GM19372 (cell line): ENCODE data around the gene COX5B.

Experiments used
- ATAC-seq: cut with Tn5 transposase; IDR thresholded peaks from one replicate; pipeline ENCODE4 v1.9.1; 2021; ENCODE audit warnings: mild to moderate bottlenecking, low read depth, moderate library complexity; ENCODE audit not compliant: unreplicated experiment

The COX5B gene

GRCh38 chr2:97653874-97654273, 8.0 kb downstream of the COX5B start:
- ATAC-seq, result no peak

- ATAC-seq, result no peak
Measured at GRCh38 chr2:97654309-97654708, 8.4 kb downstream of the COX5B start.

GRCh38 chr2:97654791-97655190, 8.9 kb downstream of the COX5B start:
- ATAC-seq, result no peak

DNA sequence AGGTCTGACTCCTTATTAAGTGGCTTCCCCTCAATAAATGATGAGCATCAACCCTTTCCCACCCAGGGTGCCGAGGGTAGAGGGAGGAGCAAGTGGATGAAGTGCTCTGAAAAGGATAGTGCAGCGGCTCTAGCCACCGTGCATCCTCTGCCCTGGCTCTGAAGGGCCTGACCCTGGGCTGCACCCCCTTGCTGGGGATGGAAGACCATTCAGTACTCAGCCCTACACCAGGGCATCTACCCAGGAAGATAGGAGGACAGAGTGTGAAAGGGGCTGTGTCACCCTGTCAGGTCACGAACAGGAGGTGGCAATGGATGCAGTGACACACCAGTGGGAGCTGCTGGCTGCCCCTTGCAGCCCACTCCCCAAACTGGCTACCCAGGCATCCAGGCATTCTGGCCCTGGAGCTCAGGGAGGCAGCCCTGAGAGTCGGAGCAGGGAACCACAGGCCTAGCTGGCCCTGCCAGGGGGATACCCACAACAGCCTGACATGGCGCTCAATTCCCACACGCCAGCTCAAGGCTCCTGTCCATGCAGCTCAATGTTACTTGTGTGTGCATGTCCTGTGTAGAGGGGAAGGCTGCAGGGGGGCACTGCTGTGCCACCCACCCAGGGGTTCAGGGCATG, 10.4 kb downstream of the COX5B start:
- no peak for ATAC-seq

DNA sequence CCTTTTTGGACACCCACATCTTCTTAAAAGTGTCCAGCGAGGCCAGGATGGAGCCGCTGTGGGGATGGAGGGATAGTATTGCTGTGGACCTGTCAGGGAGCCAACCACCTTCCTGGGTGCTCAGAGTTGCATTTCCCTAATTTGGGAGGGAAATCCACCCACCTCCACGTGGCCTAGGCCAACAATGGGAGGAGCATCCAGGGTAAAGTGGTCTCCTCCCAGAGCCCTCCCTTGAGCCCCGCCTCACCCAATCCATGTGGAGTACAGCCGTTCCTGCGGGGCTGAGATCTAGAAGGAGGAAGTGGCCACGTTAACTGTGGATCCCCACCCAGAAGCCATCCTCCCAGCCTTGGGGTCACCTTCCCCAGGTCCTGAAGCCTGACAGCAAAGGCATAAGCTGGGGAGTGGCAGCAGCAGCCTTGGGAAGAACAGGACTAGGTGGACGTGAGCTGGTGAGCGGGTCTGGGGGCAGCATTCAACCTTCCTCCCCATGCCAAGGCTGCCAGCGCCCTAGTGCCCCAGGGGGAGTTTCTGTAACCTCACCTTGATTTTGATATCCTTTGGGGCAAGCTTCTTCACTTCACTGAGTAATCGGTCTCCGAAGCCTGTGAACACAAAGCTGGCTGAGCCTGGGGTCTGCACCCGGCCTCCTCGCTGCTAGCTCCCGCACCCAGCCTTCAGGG, 11.2 kb downstream of the COX5B start:
- no peak for ATAC-seq

- no peak for ATAC-seq
Measured at GRCh38 chr2:97657986-97658690, 12.3 kb downstream of the COX5B start.

- ATAC-seq, result no peak
Measured at GRCh38 chr2:97658691-97659157, 12.9 kb downstream of the COX5B start.

DNA sequence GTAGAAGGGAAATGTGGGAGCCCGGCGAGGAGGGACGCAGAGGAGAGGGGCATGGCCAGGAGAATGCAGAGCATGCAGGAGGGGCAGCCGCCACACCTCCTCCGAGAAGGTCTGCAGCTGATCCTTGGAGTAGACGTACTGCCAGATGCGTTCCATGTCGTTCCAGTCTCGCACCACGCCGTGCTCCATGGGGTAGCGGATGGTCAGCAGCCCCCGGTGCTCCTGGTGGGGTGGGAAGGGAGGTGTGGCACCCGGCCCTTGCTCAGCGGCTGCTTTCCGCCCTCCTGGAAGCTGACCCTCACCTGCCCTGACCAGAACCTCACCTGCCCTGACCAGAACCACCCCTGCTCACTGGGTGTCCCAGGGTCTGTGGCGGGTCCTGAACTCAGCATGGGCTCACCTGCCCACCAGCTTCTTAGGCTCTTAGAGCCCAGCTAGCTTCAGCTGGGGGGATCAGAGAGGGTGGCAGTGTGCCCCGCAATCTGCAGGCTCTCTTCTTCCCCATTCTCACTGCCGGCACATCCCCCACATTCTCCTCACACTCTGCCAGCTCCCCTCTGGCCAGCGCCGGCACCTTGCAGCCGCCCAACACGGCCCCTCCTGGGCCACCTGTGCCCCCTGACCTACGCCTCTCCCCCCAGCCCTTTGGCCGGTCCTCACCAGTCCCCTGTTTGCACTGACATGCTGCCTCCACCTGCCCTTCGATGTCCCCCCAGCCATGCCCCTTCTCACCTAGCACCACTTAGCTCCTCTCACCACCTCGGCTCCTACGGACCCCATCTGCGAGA, 13.6 kb downstream of the COX5B start:
- no peak for ATAC-seq

- ATAC-seq, result no peak
Measured at GRCh38 chr2:97660044-97660774, 14.3 kb downstream of the COX5B start.

DNA sequence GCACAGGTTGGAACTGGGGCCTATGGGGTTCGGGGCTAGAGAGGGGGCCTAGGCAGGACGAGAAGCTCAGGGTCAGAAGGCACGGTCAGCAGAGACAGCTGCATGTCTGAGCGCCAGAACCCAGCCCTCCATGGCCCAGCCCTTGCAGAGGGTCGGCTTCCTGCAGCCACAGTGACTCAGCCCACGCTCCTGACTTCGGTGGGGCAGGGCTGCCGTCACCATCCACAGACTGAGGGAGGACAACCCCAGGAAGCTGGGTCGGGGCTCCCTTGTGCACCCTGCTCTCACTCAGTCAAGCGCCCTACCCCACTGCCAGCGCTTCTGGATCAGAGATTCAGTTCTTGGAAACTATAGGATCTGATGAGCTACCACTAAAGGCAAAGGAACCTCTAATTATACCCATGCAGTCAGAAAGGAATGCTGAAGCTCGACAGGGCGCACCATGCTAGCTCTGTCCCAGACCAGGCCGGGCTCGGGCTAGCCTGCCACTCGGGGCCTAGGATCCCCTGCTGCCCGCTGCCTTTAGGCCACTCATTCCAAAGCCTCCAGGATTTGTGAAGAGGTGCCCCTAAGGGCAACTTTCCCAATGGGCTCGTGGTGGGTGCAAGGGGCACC, 15.0 kb downstream of the COX5B start:
- no peak for ATAC-seq

- ATAC-seq, result no peak
Measured at GRCh38 chr2:97661927-97662326, 16.1 kb downstream of the COX5B start.

DNA sequence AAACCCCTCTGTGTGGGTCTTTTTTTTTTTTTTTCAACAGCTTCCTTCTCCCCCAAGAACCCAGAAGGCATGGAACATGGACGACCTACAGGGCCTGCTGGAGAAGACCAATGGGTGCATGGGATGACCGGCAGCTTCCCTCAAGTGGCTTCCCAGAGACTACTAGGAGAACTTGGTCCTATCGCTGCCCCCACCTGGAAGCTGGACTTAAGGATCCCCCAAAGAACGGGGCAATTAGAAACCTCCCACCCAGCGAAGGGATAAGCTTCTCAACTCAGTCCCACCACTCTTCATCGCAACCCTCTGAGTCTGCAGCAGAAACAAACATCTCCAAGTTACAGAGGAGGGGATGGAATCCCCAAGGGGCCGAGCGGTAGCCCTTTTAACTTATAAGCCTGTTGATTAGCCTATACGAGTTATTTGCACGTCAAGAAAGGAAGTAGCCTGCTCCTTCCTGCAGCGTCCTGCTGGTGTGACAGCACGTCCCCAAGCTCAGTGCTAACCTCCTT, 16.6 kb downstream of the COX5B start:
- no peak for ATAC-seq

GRCh38 chr2:97662895-97663625, 17.2 kb downstream of the COX5B start:
- ATAC-seq, result peak; percentile 40

GRCh38 chr2:97663626-97663961, 17.7 kb downstream of the COX5B start:
- ATAC-seq, result no peak

GRCh38 chr2:97663962-97664635, 18.2 kb downstream of the COX5B start, which contains the start of gene ACTR1B:
Gene ACTR1B, minus strand, starts transcription at chr2:97664044. Its CDS starts 154 bp downstream, at chr2:97663890.
- ATAC-seq, result peak; percentile 87

DNA sequence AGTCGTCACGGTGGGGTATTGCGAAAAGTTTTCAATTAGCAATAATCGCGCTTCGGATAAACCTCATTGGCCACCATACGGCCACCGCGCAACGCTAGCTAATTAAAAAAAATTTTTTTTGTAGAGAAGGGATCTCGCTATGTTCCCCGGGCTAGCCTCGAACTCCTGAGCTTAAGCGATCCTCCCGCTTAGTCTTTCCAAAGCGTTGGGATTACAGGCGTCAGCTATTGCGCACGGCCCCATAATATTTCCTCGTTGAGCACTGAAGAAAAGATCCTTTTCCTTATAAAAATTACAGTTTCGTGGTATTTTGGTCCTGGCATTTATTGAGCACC, 18.7 kb downstream of the COX5B start:
- ATAC-seq, result no peak

GRCh38 chr2:97669448-97669847, 23.6 kb downstream of the COX5B start, which contains the start of gene C2orf92:
Gene C2orf92, plus strand, starts transcription at chr2:97669713. Its CDS starts 76 bp downstream, at chr2:97669789.
- no peak for ATAC-seq

GRCh38 chr2:97670471-97670870, 24.6 kb downstream of the COX5B start:
- ATAC-seq, result no peak
